GM21360 (cell line): ENCODE measurements around the gene NCAM1.

Experiments used
- ATAC-seq: cut with Tn5 transposase; IDR thresholded peaks from one replicate; pipeline ENCODE4 v1.9.1; 2021; ENCODE audit warnings: mild to moderate bottlenecking, moderate library complexity; ENCODE audit not compliant: unreplicated experiment

Gene NCAM1

GRCh38 chr11:113272927-113273615 is 311.9 kb downstream of the NCAM1 start:
- ATAC-seq = no peak

GRCh38 chr11:113273720-113274119 is 312.5 kb downstream of the NCAM1 start:
- ATAC-seq = no peak

- no peak for ATAC-seq
Observed at GRCh38 chr11:113274713-113275582, 313.7 kb downstream of the NCAM1 start.

- ATAC-seq = no peak
Observed at GRCh38 chr11:113275602-113276001, 314.4 kb downstream of the NCAM1 start.

GRCh38 chr11:113276466-113276865 is 315.2 kb downstream of the NCAM1 start:
- ATAC-seq = no peak

- ATAC-seq = no peak
Observed at GRCh38 chr11:113277907-113278306, 316.7 kb downstream of the NCAM1 start.

- no peak for ATAC-seq
Observed at GRCh38 chr11:113278481-113278880, 317.3 kb downstream of the NCAM1 start.

GRCh38 chr11:113278925-113279324 is 317.7 kb downstream of the NCAM1 start:
- ATAC-seq = no peak

GRCh38 chr11:113279591-113279990 is 318.4 kb downstream of the NCAM1 start:
- no peak for ATAC-seq

- no peak for ATAC-seq
Observed at GRCh38 chr11:113281052-113281725, 320.0 kb downstream of the NCAM1 start.

- no peak for ATAC-seq
Observed at GRCh38 chr11:113282898-113283437, 321.7 kb downstream of the NCAM1 start.

- ATAC-seq = no peak
Observed at GRCh38 chr11:113283881-113284280, 322.7 kb downstream of the NCAM1 start.

GRCh38 chr11:113286009-113286408 is 324.8 kb downstream of the NCAM1 start:
- no peak for ATAC-seq

- ATAC-seq = no peak
Observed at GRCh38 chr11:113286509-113287497, 325.6 kb downstream of the NCAM1 start.

GRCh38 chr11:113287801-113288200 is 326.6 kb downstream of the NCAM1 start:
- no peak for ATAC-seq

GRCh38 chr11:113288286-113288863 is 327.2 kb downstream of the NCAM1 start:
- ATAC-seq = no peak

GRCh38 chr11:113289431-113290187 is 328.4 kb downstream of the NCAM1 start:
- peak; percentile 78 for ATAC-seq

- no peak for ATAC-seq
Observed at GRCh38 chr11:113293936-113294335, 332.7 kb downstream of the NCAM1 start.

- no peak for ATAC-seq
Observed at GRCh38 chr11:113295993-113296392, 334.8 kb downstream of the NCAM1 start.
